Measurements from ENCODE around the gene MRPS31. TPM values are rescaled to one million over a fixed set of nuclear protein-coding genes. Genes with fewer than 3 reads are reported as not detected.

Gene MRPS31
- total and polyA plus RNA-seq, 10 of the 15 experiments (the other 5 are each of a cell fraction or from before 2014, with no cell fraction given): 20.3 to 60.9 (median 43.1) TPM

DNA sequence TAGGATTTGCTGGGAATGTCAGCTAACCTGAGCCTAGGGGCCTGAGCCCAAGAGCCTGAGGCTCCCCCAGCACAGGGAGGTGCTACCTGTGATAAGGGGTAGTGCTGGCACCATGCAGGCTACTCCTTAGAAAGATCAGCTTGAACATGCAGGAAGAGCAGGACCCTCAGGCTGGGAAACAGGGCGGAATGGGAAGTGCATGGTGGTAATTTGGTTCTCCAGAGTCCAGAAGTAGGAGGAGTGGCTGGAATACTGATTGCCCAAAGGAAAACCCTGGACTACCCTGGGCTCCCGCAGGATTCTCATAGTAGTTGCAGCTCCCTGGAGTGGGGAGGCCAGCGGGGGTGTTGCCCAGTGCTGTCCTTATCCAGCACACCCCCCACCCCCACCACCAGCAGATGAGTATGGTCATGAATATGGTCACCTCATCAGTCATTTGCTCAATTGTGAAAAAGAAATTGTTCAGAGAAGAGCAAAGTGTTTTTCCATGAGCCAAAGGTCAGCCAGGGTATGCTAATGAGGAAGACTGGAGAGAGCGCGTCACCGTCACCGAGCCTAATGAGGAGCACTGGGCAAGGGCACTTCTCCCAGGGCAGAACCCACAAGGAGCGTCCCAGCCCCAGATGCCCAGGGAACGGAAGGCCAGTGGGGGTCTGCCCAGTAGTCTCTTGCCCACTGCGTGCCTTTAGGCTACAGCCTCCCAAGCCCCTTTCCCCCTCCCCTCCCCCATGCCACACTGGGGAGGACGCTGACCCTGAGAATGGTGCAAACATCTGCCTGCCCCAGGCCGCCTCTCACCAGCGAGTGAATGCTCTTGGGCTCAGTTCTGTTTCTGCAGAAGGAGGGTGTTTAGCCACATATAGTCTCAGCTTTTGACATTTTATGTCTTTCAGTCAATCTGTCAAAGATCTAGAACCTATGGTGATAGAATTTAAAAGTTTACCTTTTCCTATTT is 23.7 kb upstream of the MRPS31 start (continued):
- TF ChIP-seq, protein P1, sequence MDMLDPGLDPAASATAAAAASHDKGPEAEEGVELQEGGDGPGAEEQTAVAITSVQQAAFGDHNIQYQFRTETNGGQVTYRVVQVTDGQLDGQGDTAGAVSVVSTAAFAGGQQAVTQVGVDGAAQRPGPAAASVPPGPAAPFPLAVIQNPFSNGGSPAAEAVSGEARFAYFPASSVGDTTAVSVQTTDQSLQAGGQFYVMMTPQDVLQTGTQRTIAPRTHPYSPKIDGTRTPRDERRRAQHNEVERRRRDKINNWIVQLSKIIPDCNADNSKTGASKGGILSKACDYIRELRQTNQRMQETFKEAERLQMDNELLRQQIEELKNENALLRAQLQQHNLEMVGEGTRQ (IDR thresholded peaks at IDR 0.05; ENCODE audit: borderline replicate concordance, low read depth, low read length): no peak
- TF ChIP-seq, protein P2, sequence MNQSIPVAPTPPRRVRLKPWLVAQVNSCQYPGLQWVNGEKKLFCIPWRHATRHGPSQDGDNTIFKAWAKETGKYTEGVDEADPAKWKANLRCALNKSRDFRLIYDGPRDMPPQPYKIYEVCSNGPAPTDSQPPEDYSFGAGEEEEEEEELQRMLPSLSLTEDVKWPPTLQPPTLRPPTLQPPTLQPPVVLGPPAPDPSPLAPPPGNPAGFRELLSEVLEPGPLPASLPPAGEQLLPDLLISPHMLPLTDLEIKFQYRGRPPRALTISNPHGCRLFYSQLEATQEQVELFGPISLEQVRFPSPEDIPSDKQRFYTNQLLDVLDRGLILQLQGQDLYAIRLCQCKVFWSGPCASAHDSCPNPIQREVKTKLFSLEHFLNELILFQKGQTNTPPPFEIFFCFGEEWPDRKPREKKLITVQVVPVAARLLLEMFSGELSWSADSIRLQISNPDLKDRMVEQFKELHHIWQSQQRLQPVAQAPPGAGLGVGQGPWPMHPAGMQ (IDR thresholded peaks at IDR 0.05; ENCODE audit: borderline replicate concordance): no peak

DNA sequence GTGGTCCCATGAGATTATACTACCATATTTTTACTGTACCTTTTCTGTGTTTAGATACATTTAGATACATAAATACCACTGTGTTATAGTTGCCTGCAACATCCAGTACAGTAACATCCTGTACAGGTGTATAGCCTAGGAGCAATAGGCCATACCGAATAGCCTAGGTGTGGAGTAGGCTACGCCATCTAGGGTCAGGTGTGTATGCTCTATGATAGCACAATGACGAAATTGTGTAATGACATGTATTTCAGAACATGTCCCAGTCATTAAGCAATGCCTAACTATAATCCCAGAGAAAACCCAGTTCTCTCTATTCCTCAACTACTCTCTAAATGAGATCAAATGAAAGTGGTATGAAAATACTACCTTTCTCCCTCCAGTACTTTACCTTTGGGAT is 22.3 kb upstream of the MRPS31 start:
- Histone ChIP-seq H3K79me2 (ENCODE audit: control insufficient read depth, insufficient read depth, low read length) (peaks cover 2% of the 10 kb centered on the region), H3K27me3 (replicated peaks in 1 of 2; ENCODE audit: control insufficient read depth in 2 of 2, insufficient read depth in 2 of 2, low read length in 1 of 2) (no peaks in the 10 kb centered on the region), H3K4me1 (ENCODE audit: control insufficient read depth, insufficient read depth, low read length) (peaks cover 17% of the 10 kb centered on the region), H4K20me1 (ENCODE audit: control insufficient read depth, insufficient read depth) (no peaks in the 10 kb centered on the region), H3K9me3 (replicated peaks; ENCODE audit: control insufficient read depth, insufficient read depth, low read length) (no peaks in the 10 kb centered on the region), H3K4me2 (ENCODE audit: control insufficient read depth, insufficient read depth) (no peak overlapping the region), H2AFZ (ENCODE audit: control insufficient read depth, low read depth, low read length) (no peak overlapping the region), H3K4me3 (no peak overlapping the region), H3K27ac (ENCODE audit: control insufficient read depth, insufficient read depth) (no peak overlapping the region), H3K9ac (ENCODE audit: control insufficient read depth, insufficient read depth, low read length) (no peak overlapping the region), H3K36me3 (ENCODE audit: control insufficient read depth in 2 of 2, insufficient read depth in 2 of 2, low read length in 1 of 2) (no peaks in the 10 kb centered on the region; a peak in 1 of 4 replicates)
- ChIA-PET RAD21 (ENCODE audit: unreplicated experiment) (interaction anchor here (1.0 kb wide), 1 partner anchor 16 kb away, joined by 3 read pairs; no protein-coding TSS in a partner anchor), POLR2A (no interaction called here), CTCF (interaction anchor here (1.2 to 1.3 kb wide), 3 partner anchors 19 to 21 kb away, joined by 3 read pairs; no protein-coding TSS in a partner anchor), SMC1A (ENCODE audit: uncharacterized antibody, unreplicated experiment) (interaction anchor here (1.5 kb wide), 1 partner anchor 11 kb away, joined by 4 read pairs; no protein-coding TSS in a partner anchor)
- ATAC-seq (no peak), FAIRE-seq (no peak), DNase-seq (ENCODE audit: low read depth, low spot score) (no peak)
- intact Hi-C loops (cut with micrococcal nuclease; ENCODE audit: unreplicated experiment): loop anchor here (2.0 kb wide), 1 partner anchor 21 kb away; no protein-coding TSS in a partner anchor
- in situ Hi-C loops (cut with MboI): loop anchor here (5.0 kb wide), 1 partner anchor 49 kb away; no protein-coding TSS in a partner anchor
- BruUV-seq (replicated peaks): no TSS peak
- 79% methylated on average over 3 of the region's 3 CpGs for WGBS (ENCODE audit: insufficient coverage, insufficient replicate concordance, low lambda C conversion rate, missing lambda C conversion rate)
- TF ChIP-seq FOS (IDR thresholded peaks at IDR 0.05; ENCODE audit: borderline replicate concordance, extremely low read depth, insufficient read length): no peak
- no peak for TF ChIP-seq YY1 (IDR thresholded peaks at IDR 0.05; ENCODE audit: low read depth, low read length)
- TF ChIP-seq, protein P3, sequence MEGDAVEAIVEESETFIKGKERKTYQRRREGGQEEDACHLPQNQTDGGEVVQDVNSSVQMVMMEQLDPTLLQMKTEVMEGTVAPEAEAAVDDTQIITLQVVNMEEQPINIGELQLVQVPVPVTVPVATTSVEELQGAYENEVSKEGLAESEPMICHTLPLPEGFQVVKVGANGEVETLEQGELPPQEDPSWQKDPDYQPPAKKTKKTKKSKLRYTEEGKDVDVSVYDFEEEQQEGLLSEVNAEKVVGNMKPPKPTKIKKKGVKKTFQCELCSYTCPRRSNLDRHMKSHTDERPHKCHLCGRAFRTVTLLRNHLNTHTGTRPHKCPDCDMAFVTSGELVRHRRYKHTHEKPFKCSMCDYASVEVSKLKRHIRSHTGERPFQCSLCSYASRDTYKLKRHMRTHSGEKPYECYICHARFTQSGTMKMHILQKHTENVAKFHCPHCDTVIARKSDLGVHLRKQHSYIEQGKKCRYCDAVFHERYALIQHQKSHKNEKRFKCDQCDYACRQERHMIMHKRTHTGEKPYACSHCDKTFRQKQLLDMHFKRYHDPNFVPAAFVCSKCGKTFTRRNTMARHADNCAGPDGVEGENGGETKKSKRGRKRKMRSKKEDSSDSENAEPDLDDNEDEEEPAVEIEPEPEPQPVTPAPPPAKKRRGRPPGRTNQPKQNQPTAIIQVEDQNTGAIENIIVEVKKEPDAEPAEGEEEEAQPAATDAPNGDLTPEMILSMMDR (IDR thresholded peaks at IDR 0.05 in 2 of 3, conservative IDR thresholded peaks at IDR 0.05 in 1 of 3; ENCODE audit: control insufficient read depth in 2 of 3, extremely low read depth in 1 of 3, insufficient read depth in 1 of 3, low read depth in 3 of 3, low read length in 3 of 3): no peak
- TF ChIP-seq, protein P4, sequence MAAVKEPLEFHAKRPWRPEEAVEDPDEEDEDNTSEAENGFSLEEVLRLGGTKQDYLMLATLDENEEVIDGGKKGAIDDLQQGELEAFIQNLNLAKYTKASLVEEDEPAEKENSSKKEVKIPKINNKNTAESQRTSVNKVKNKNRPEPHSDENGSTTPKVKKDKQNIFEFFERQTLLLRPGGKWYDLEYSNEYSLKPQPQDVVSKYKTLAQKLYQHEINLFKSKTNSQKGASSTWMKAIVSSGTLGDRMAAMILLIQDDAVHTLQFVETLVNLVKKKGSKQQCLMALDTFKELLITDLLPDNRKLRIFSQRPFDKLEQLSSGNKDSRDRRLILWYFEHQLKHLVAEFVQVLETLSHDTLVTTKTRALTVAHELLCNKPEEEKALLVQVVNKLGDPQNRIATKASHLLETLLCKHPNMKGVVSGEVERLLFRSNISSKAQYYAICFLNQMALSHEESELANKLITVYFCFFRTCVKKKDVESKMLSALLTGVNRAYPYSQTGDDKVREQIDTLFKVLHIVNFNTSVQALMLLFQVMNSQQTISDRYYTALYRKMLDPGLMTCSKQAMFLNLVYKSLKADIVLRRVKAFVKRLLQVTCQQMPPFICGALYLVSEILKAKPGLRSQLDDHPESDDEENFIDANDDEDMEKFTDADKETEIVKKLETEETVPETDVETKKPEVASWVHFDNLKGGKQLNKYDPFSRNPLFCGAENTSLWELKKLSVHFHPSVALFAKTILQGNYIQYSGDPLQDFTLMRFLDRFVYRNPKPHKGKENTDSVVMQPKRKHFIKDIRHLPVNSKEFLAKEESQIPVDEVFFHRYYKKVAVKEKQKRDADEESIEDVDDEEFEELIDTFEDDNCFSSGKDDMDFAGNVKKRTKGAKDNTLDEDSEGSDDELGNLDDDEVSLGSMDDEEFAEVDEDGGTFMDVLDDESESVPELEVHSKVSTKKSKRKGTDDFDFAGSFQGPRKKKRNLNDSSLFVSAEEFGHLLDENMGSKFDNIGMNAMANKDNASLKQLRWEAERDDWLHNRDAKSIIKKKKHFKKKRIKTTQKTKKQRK (IDR thresholded peaks at IDR 0.05; ENCODE audit: low read depth, low read length): no peak
- TF ChIP-seq, protein P5, sequence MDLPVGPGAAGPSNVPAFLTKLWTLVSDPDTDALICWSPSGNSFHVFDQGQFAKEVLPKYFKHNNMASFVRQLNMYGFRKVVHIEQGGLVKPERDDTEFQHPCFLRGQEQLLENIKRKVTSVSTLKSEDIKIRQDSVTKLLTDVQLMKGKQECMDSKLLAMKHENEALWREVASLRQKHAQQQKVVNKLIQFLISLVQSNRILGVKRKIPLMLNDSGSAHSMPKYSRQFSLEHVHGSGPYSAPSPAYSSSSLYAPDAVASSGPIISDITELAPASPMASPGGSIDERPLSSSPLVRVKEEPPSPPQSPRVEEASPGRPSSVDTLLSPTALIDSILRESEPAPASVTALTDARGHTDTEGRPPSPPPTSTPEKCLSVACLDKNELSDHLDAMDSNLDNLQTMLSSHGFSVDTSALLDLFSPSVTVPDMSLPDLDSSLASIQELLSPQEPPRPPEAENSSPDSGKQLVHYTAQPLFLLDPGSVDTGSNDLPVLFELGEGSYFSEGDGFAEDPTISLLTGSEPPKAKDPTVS (IDR thresholded peaks at IDR 0.05; ENCODE audit: low read depth, low read length): no peak
- no peak for TF ChIP-seq DPF2 (IDR thresholded peaks at IDR 0.05)
- no peak for TF ChIP-seq TAF1 (IDR thresholded peaks at IDR 0.05; ENCODE audit: borderline replicate concordance, low read depth, low read length)
- TF ChIP-seq RB1 (IDR thresholded peaks at IDR 0.05; ENCODE audit: borderline replicate concordance): no peak
